ENCODE results near the gene LIN9. TPM values are rescaled to one million over a fixed set of nuclear protein-coding genes. Genes with fewer than 3 reads are reported as not detected.

Gene LIN9
- total RNA-seq = 0.43 TPM

- peaks cover 2 to 8% of the 10 kb centered on the region in 2 donors for H3K4me1 ChIP-seq
- H3K4me3 ChIP-seq = peak within 1 kb of the TSS; percentile 93 to 100
- H3K27me3 ChIP-seq = no peaks in the 10 kb centered on the region
- intact Hi-C loops (cut with DNase I) = loop anchor here (1.0 to 5.0 kb wide), 5 partner anchors 55 to 238 kb away; partner anchors contain the start of genes PARP1 and STUM
- H3K36me3 ChIP-seq = no peaks in the 10 kb centered on the region
- no peak for TF ChIP-seq CTCF (IDR thresholded peaks at IDR 0.05)
- peak; percentile 67 to 93 for DNase-seq (ENCODE audit: low spot score in 2 of 2)
- H3K27ac ChIP-seq = peak within 1 kb of the TSS; percentile 63 to 74
- H3K9me3 ChIP-seq = no peaks in the 10 kb centered on the region
Measured at GRCh38 chr1:226308723-226309397, at the start of gene LIN9. LIN9 (minus strand) TSS chr1:226309164; CDS start chr1:226309139, 25 bp downstream.

GRCh38 chr1:226357416-226357815 is 48.5 kb upstream of the LIN9 start:
- no peak overlapping the region for H3K4me3 ChIP-seq
- intact Hi-C loops (cut with DNase I) = no loop called here
- peaks cover 0 to 9% of the 10 kb centered on the region in 2 donors for H3K4me1 ChIP-seq
- TF ChIP-seq CTCF (IDR thresholded peaks at IDR 0.05) = no peak
- H3K9me3 ChIP-seq = no peaks in the 10 kb centered on the region
- no peaks in the 10 kb centered on the region for H3K27me3 ChIP-seq
- DNase-seq (ENCODE audit: low spot score in 2 of 2) = no peak
- H3K36me3 ChIP-seq = peaks cover 38 to 42% of the 10 kb centered on the region in 2 donors
- H3K27ac ChIP-seq = peak overlapping the region in 1 of 2 donors; percentile 63

GRCh38 chr1:226355669-226356551 is 46.9 kb upstream of the LIN9 start:
- H3K36me3 ChIP-seq = peaks cover 24 to 27% of the 10 kb centered on the region in 2 donors
- peak overlapping the region; percentile 42 to 63 for H3K27ac ChIP-seq
- H3K27me3 ChIP-seq = no peaks in the 10 kb centered on the region
- no peak overlapping the region for H3K4me3 ChIP-seq
- DNase-seq (ENCODE audit: low spot score in 2 of 2) = no peak
- H3K9me3 ChIP-seq = no peaks in the 10 kb centered on the region
- no peak for TF ChIP-seq CTCF (IDR thresholded peaks at IDR 0.05)
- peaks cover 0 to 9% of the 10 kb centered on the region in 2 donors for H3K4me1 ChIP-seq
- intact Hi-C loops (cut with DNase I) = no loop called here

GRCh38 chr1:226355016-226355415 is 46.1 kb upstream of the LIN9 start:
- no peak for DNase-seq (ENCODE audit: low spot score in 2 of 2)
- TF ChIP-seq CTCF (IDR thresholded peaks at IDR 0.05) = no peak
- intact Hi-C loops (cut with DNase I) = no loop called here
- no peak overlapping the region for H3K4me3 ChIP-seq
- no peak overlapping the region for H3K27ac ChIP-seq
- H3K4me1 ChIP-seq = peaks cover 0 to 9% of the 10 kb centered on the region in 2 donors
- no peaks in the 10 kb centered on the region for H3K27me3 ChIP-seq
- H3K9me3 ChIP-seq = no peaks in the 10 kb centered on the region
- peaks cover 17 to 18% of the 10 kb centered on the region in 2 donors for H3K36me3 ChIP-seq

- Histone ChIP-seq H3K27ac (no peak overlapping the region), H3K27me3 (no peaks in the 10 kb centered on the region), H3K4me3 (no peak overlapping the region), H3K9me3 (no peaks in the 10 kb centered on the region), H3K36me3 (peaks cover 6 to 11% of the 10 kb centered on the region in 2 donors), H3K4me1 (peaks cover 0 to 9% of the 10 kb centered on the region in 2 donors)
- intact Hi-C loops (cut with DNase I) = no loop called here
- no peak for DNase-seq (ENCODE audit: low spot score in 2 of 2)
- no peak for TF ChIP-seq CTCF (IDR thresholded peaks at IDR 0.05)
Measured at GRCh38 chr1:226353698-226354525, 44.9 kb upstream of the LIN9 start.
